ENCODE measurements around the gene DCST2.
A peak's percentile ranks its signal among the peaks of the same experiment; 100 is the strongest.
"Not testable (repeated sequence)": the region's sequence is repeated elsewhere in the genome, so short reads cannot be mapped to it uniquely, and the experiment has no call there.

Gene DCST2

GRCh38 chr1:154977762-154978161 is 55.8 kb downstream of the DCST2 start:
- DNase-seq (ENCODE audit: low read depth, low spot score), result not testable (repeated sequence)

- no peak for DNase-seq (ENCODE audit: low read depth, low spot score)
Measured at GRCh38 chr1:154975409-154976059, 58.0 kb downstream of the DCST2 start.

- DNase-seq (ENCODE audit: low read depth, low spot score), result no peak
Measured at GRCh38 chr1:154974808-154975408, 58.7 kb downstream of the DCST2 start.

- peak; percentile 99 for DNase-seq (ENCODE audit: low read depth, low spot score)
Measured at GRCh38 chr1:154974102-154974807, 59.3 kb downstream of the DCST2 start, which contains the start of gene CKS1B. Gene CKS1B (plus strand): TSS chr1:154974681. CDS start chr1:154974746, 65 bp downstream.

GRCh38 chr1:154973344-154974101 is 60.1 kb downstream of the DCST2 start:
- DNase-seq (ENCODE audit: low read depth, low spot score), result peak; percentile 79

- no peak for DNase-seq (ENCODE audit: low read depth, low spot score)
Measured at GRCh38 chr1:154972517-154973343, 60.9 kb downstream of the DCST2 start.

- no peak for DNase-seq (ENCODE audit: low read depth, low spot score)
Measured at GRCh38 chr1:154972213-154972516, 61.4 kb downstream of the DCST2 start.

- no peak for DNase-seq (ENCODE audit: low read depth, low spot score)
Measured at GRCh38 chr1:154971341-154971998, 62.1 kb downstream of the DCST2 start.

- DNase-seq (ENCODE audit: low read depth, low spot score), result peak; percentile 80
Measured at GRCh38 chr1:154970631-154971340, 62.8 kb downstream of the DCST2 start, which contains the start of gene SHC1. Gene SHC1 (minus strand): TSS chr1:154970747. CDS start chr1:154970526, 221 bp downstream.

GRCh38 chr1:154969860-154970452 is 63.6 kb downstream of the DCST2 start:
- DNase-seq (ENCODE audit: low read depth, low spot score), result no peak

GRCh38 chr1:154969246-154969645 is 64.3 kb downstream of the DCST2 start:
- no peak for DNase-seq (ENCODE audit: low read depth, low spot score)

- DNase-seq (ENCODE audit: low read depth, low spot score), result no peak
Measured at GRCh38 chr1:154968731-154969130, 64.8 kb downstream of the DCST2 start.

Data from brain pericyte (primary cell).